ENCODE data around the gene EMB. TPM values are rescaled to one million over a fixed set of nuclear protein-coding genes. Genes with fewer than 3 reads are reported as not detected.
"Not testable (repeated sequence)": the region's sequence is repeated elsewhere in the genome, so short reads cannot be mapped to it uniquely, and the experiment has no call there.

The EMB gene
- 19.7 TPM for total RNA-seq (ENCODE audit: unreplicated experiment)
- long read RNA-seq, full-length matches to known transcripts = 2 of 6 reads
- long read RNA-seq, partial matches to known transcripts = 1 of 6 reads
- long read RNA-seq, other reads (novel, unspliced or antisense) = 3 of 6 reads

- peaks cover 6% of the 10 kb centered on the region for H3K27me3 Mint-ChIP-seq (ENCODE audit: unreplicated experiment)
- H3K4me3 Mint-ChIP-seq (ENCODE audit: unreplicated experiment) = peak within 1 kb of the TSS; percentile 90
- H3K9me3 Mint-ChIP-seq (ENCODE audit: unreplicated experiment) = peaks cover 4% of the 10 kb centered on the region
- TF ChIP-seq CTCF (IDR thresholded peaks at IDR 0.05; ENCODE audit: partially characterized antibody, unreplicated experiment) = no peak
- no peaks in the 10 kb centered on the region for H3K36me3 Mint-ChIP-seq (ENCODE audit: unreplicated experiment)
- peak; percentile 82 for DNase-seq
- peaks cover 2% of the 10 kb centered on the region for H3K4me1 Mint-ChIP-seq (ENCODE audit: low read depth, unreplicated experiment)
- peak within 1 kb of the TSS; percentile 55 for H3K27ac Mint-ChIP-seq (ENCODE audit: unreplicated experiment)
Observed at GRCh38 chr5:50440651-50441492, at the start of gene EMB. TSS of gene EMB (minus strand) at chr5:50441288. CDS start at chr5:50441151, 137 bp downstream.

- H3K9me3 Mint-ChIP-seq (ENCODE audit: unreplicated experiment); H3K4me3 Mint-ChIP-seq (ENCODE audit: unreplicated experiment); H3K36me3 Mint-ChIP-seq (ENCODE audit: unreplicated experiment); H3K27me3 Mint-ChIP-seq (ENCODE audit: unreplicated experiment); H3K27ac Mint-ChIP-seq (ENCODE audit: unreplicated experiment); H3K4me1 Mint-ChIP-seq (ENCODE audit: low read depth, unreplicated experiment); DNase-seq: not testable (repeated sequence)
Observed at GRCh38 chr5:50489491-50489890, 48.4 kb upstream of the EMB start.

- H3K36me3 Mint-ChIP-seq (ENCODE audit: unreplicated experiment); H3K9me3 Mint-ChIP-seq (ENCODE audit: unreplicated experiment); H3K4me3 Mint-ChIP-seq (ENCODE audit: unreplicated experiment); H3K27ac Mint-ChIP-seq (ENCODE audit: unreplicated experiment); H3K27me3 Mint-ChIP-seq (ENCODE audit: unreplicated experiment); H3K4me1 Mint-ChIP-seq (ENCODE audit: low read depth, unreplicated experiment); DNase-seq: not testable (repeated sequence)
Observed at GRCh38 chr5:50478790-50479189, 37.7 kb upstream of the EMB start.

- H3K9me3 Mint-ChIP-seq (ENCODE audit: unreplicated experiment) = peaks cover 5% of the 10 kb centered on the region
- no peak overlapping the region for H3K27ac Mint-ChIP-seq (ENCODE audit: unreplicated experiment)
- peaks cover 8% of the 10 kb centered on the region for H3K36me3 Mint-ChIP-seq (ENCODE audit: unreplicated experiment)
- no peaks in the 10 kb centered on the region for H3K27me3 Mint-ChIP-seq (ENCODE audit: unreplicated experiment)
- no peak overlapping the region for H3K4me3 Mint-ChIP-seq (ENCODE audit: unreplicated experiment)
- H3K4me1 Mint-ChIP-seq (ENCODE audit: low read depth, unreplicated experiment) = peaks cover 2% of the 10 kb centered on the region
- TF ChIP-seq CTCF (IDR thresholded peaks at IDR 0.05; ENCODE audit: partially characterized antibody, unreplicated experiment) = no peak
- no peak for DNase-seq
Observed at GRCh38 chr5:50476549-50476948, 35.5 kb upstream of the EMB start.

- H3K4me3 Mint-ChIP-seq (ENCODE audit: unreplicated experiment); DNase-seq; H3K27ac Mint-ChIP-seq (ENCODE audit: unreplicated experiment); H3K27me3 Mint-ChIP-seq (ENCODE audit: unreplicated experiment); H3K4me1 Mint-ChIP-seq (ENCODE audit: low read depth, unreplicated experiment); H3K36me3 Mint-ChIP-seq (ENCODE audit: unreplicated experiment); H3K9me3 Mint-ChIP-seq (ENCODE audit: unreplicated experiment): not testable (repeated sequence)
Observed at GRCh38 chr5:50465015-50465414, 23.9 kb upstream of the EMB start.

- Mint-ChIP-seq H3K9me3 (ENCODE audit: unreplicated experiment) (peaks cover 3% of the 10 kb centered on the region), H3K27me3 (ENCODE audit: unreplicated experiment) (no peaks in the 10 kb centered on the region), H3K4me1 (ENCODE audit: low read depth, unreplicated experiment) (no peaks in the 10 kb centered on the region), H3K27ac (ENCODE audit: unreplicated experiment) (no peak overlapping the region), H3K4me3 (ENCODE audit: unreplicated experiment) (no peak overlapping the region), H3K36me3 (ENCODE audit: unreplicated experiment) (no peaks in the 10 kb centered on the region)
- no peak for DNase-seq
- TF ChIP-seq CTCF (IDR thresholded peaks at IDR 0.05; ENCODE audit: partially characterized antibody, unreplicated experiment) = no peak
Observed at GRCh38 chr5:50463726-50464125, 22.6 kb upstream of the EMB start.

All from glutamatergic neuron (in vitro differentiated cells).